Body of pancreas (tissue), 4 donors: ENCODE measurements around the gene DCAF7. TPM values are rescaled to one million over a fixed set of nuclear protein-coding genes. Genes with fewer than 3 reads are reported as not detected.

Experiments used
- ATAC-seq: fragments of 150-250 bp; one replicate; pipeline ENCODE4 v1.9.1; 2016
- DNase-seq, 4 donors: peaks; one replicate each; pipeline ENCODE4 v3.0.0-alpha.2; 2019
- H3K27ac ChIP-seq, 4 donors: fragments of 200-600 bp; sonication (generic); 1 replicate in 3 of 4; 2 replicates in 1 of 4; pipeline versions ENCODE4 v1.5.1 to v1.6.1; 2016 to 2019; ENCODE audit warnings: mild to moderate bottlenecking in 1 of 4, mixed read lengths in 1 of 4, moderate library complexity in 1 of 4
- H3K27me3 ChIP-seq, 2 donors: fragments of 200-600 bp; sonication (generic); one replicate each; pipeline ENCODE4 v1.6.0; 2016; ENCODE audit warnings: mild to moderate bottlenecking in 1 of 2
- H3K36me3 ChIP-seq, 2 donors: fragments of 200-600 bp; sonication (generic); replicated peaks in 1 of 2; 2 replicates each; pipeline ENCODE4 v1.5.1; 2016; ENCODE audit warnings: low read depth in 2 of 2; ENCODE audit not compliant: insufficient read depth in 1 of 2
- H3K4me1 ChIP-seq: fragments of 200-600 bp; sonication (generic); one replicate; pipeline ENCODE4 v1.6.0; 2016
- H3K4me3 ChIP-seq, 2 donors: fragments of 200-600 bp; sonication (generic); 1 replicate in 1 of 2; 2 replicates in 1 of 2; pipeline ENCODE4 v1.5.1; 2016 to 2019
- H3K9me3 ChIP-seq, 3 donors: fragments of 200-600 bp; sonication (generic); 1 replicate in 2 of 3; 2 replicates in 1 of 3; pipeline ENCODE4 v1.5.1; 2016
- POLR2A ChIP-seq, 3 donors: fragments of 450-650 bp; IDR thresholded peaks; one replicate each; pipeline ENCODE4 v1.6.1; 2016; ENCODE audit warnings: antibody characterized with exemption in 3 of 3, mild to moderate bottlenecking in 2 of 3
- WGBS, 2 donors: methylation state at CpG; one replicate each; pipeline ENCODE4 v1.1.5; 2017; 5-methylcytosine and 5-hydroxymethylcytosine counted together
- intact Hi-C: fragments of 100-400 bp; cut with DNase I; formaldehyde crosslinking; loops from one replicate; pipeline ENCODE4 v1.15.1; 2023
- total RNA-seq, 2 donors: library from RNA; depleted of rRNA; stranded (reverse); fragments of >200 nt; gene quantifications; one replicate each; pipeline ENCODE4 v1.1.0, GENCODE V29; 2016
- TF ChIP-seq, protein P1 (sequence below), 7 experiments: fragments of 450-650 bp in 4 of 7; fragments of 200-600 bp in 3 of 7; sonication (generic) in 3 of 7; IDR thresholded peaks; one replicate each; pipeline ENCODE4 v1.5.1; 2016 to 2019; ENCODE audit warnings: antibody characterized with exemption in 7 of 7

The DCAF7 gene
- total RNA-seq, 2 donors from 2014 or later, result 16.8 to 16.9 TPM

DNA sequence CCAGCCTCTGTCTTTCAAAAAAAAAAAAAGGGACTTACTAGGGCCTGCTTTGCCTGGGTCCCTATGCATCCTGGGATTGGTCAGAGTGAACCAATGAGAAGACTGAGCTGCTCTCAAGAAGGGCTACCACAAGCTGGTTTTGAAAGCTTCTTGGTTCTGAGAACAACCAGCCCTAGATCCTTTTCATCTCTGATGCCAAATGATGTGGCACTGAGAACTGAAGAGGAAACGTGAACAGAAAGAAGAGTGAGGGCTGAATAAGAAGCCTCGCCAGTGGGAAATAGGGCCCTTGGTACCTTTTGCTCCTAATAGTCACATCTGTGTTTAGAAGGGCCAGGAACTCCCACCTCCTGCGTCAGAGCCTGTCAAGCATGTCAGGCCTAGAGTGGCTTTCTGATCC is 61.1 kb downstream of the DCAF7 start:
- Histone ChIP-seq H3K9me3 (no peaks in the 10 kb centered on the region), H3K27me3 (no peaks in the 10 kb centered on the region), H3K4me3 (no peak overlapping the region), H3K36me3 (peaks cover 0 to 19% of the 10 kb centered on the region in 2 donors), H3K27ac (no peak overlapping the region), H3K4me1 (no peaks in the 10 kb centered on the region)
- TF ChIP-seq, protein P1, sequence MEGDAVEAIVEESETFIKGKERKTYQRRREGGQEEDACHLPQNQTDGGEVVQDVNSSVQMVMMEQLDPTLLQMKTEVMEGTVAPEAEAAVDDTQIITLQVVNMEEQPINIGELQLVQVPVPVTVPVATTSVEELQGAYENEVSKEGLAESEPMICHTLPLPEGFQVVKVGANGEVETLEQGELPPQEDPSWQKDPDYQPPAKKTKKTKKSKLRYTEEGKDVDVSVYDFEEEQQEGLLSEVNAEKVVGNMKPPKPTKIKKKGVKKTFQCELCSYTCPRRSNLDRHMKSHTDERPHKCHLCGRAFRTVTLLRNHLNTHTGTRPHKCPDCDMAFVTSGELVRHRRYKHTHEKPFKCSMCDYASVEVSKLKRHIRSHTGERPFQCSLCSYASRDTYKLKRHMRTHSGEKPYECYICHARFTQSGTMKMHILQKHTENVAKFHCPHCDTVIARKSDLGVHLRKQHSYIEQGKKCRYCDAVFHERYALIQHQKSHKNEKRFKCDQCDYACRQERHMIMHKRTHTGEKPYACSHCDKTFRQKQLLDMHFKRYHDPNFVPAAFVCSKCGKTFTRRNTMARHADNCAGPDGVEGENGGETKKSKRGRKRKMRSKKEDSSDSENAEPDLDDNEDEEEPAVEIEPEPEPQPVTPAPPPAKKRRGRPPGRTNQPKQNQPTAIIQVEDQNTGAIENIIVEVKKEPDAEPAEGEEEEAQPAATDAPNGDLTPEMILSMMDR (IDR thresholded peaks at IDR 0.05), result no peak
- TF ChIP-seq POLR2A (IDR thresholded peaks at IDR 0.05), result no peak
- no peak for DNase-seq
- intact Hi-C loops, result no loop called here
- WGBS, 2 donors, result 81 to 83% methylated on average over 3 of the region's 3 CpGs
- ATAC-seq, result no peak

DNA sequence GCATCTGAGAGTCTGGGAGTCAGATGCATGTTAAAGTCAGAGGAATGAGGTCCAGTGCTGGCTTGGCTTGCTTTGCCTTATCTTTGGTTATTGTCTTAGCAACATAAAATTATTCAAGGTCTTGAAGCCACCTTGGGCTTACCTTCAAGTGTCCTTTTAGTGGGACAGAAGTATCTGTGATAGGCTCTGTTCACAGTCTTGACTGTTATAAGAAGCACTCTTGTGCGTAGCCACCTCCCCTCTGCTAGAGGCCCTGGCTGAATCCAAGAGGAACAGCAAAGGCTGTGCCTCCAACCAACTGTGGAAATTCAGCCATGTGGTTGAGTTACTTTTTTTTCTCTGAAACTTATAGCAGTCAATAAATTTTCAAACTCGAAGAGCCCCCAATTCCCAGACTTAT is 63.4 kb downstream of the DCAF7 start:
- intact Hi-C loops, result no loop called here
- Histone ChIP-seq H3K4me1 (no peaks in the 10 kb centered on the region), H3K27ac (no peak overlapping the region), H3K36me3 (no peaks in the 10 kb centered on the region), H3K9me3 (no peaks in the 10 kb centered on the region), H3K4me3 (no peak overlapping the region), H3K27me3 (no peaks in the 10 kb centered on the region)
- WGBS, 2 donors, result 67 to 82% methylated on average over 1 to 2 of the region's 2 CpGs
- no peak for ATAC-seq
- DNase-seq, result no peak
- TF ChIP-seq, protein P1 (IDR thresholded peaks at IDR 0.05), result no peak
- TF ChIP-seq POLR2A (IDR thresholded peaks at IDR 0.05), result no peak

GRCh38 chr17:63621229-63621683 is 71.0 kb downstream of the DCAF7 start:
- Histone ChIP-seq H3K9me3 (no peaks in the 10 kb centered on the region), H3K4me1 (peaks cover 23% of the 10 kb centered on the region), H3K27me3 (no peaks in the 10 kb centered on the region), H3K36me3 (no peaks in the 10 kb centered on the region), H3K27ac (peak overlapping the region; percentile 77 to 87 (median 82)), H3K4me3 (peak overlapping the region; percentile 45 to 47)
- no peak for DNase-seq
- WGBS, 2 donors, result 7 to 13% methylated on average over 5 to 10 of the region's 10 CpGs
- intact Hi-C loops, result no loop called here
- no peak for ATAC-seq
- TF ChIP-seq, protein P1 (IDR thresholded peaks at IDR 0.05), result no peak
- TF ChIP-seq POLR2A (IDR thresholded peaks at IDR 0.05), result no peak

- DNase-seq, result peak; percentile 98 to 100 (median 99)
- Histone ChIP-seq H3K4me1 (peaks cover 28% of the 10 kb centered on the region), H3K27me3 (no peaks in the 10 kb centered on the region), H3K9me3 (no peaks in the 10 kb centered on the region), H3K4me3 (peak within 1 kb of the TSS; percentile 45 to 55), H3K27ac (peak within 1 kb of the TSS; percentile 77 to 87 (median 82)), H3K36me3 (no peaks in the 10 kb centered on the region)
- peak; percentile 91 for ATAC-seq
- intact Hi-C loops, result no loop called here
- 0% methylated on average over 32 to 65 of the region's 75 CpGs for WGBS, 2 donors
- TF ChIP-seq, protein P1 (IDR thresholded peaks at IDR 0.05), result peak in 2 of 7 experiments; percentile 7 to 33
- TF ChIP-seq POLR2A (IDR thresholded peaks at IDR 0.05), result peak; percentile 56 to 90 (median 88)
Measured at GRCh38 chr17:63621684-63622573, 71.7 kb downstream of the DCAF7 start, which contains the start of gene MAP3K3. TSS of gene MAP3K3 (plus strand) at chr17:63622417. CDS start at chr17:63622760, 343 bp downstream.
